ENCODE results near the gene MPI. TPM values are rescaled to one million over a fixed set of nuclear protein-coding genes. Genes with fewer than 3 reads are reported as not detected.

MPI gene
- polyA plus RNA-seq, 4 donors: 41.1 to 88.3 (median 69.1) TPM

- WGBS, 3 donors: 3 to 37% (median 19%) methylated on average over 1 of the region's 1 CpG
- H3K27me3 ChIP-seq (ENCODE audit: control insufficient read depth in 3 of 3, insufficient read depth in 3 of 3, low read length in 3 of 3): no peaks in the 10 kb centered on the region
- no peaks in the 10 kb centered on the region for H3K9me3 ChIP-seq (ENCODE audit: control insufficient read depth in 2 of 2, insufficient read depth in 1 of 2, low read depth in 1 of 2, low read length in 1 of 2)
- no peak overlapping the region for H3K4me3 ChIP-seq (ENCODE audit: low read depth in 1 of 3, low read length in 3 of 3)
- FAIRE-seq (no peak), DNase-seq (no peak)
- H3K36me3 ChIP-seq (ENCODE audit: control insufficient read depth in 3 of 3, insufficient read depth in 2 of 3, low read depth in 1 of 3, low read length in 3 of 3): peaks cover 0 to 25% (median 0%) of the 10 kb centered on the region in 3 donors
- peaks cover 14 to 76% (median 20%) of the 10 kb centered on the region in 3 donors for H3K4me1 ChIP-seq (ENCODE audit: control insufficient read depth in 3 of 3, insufficient read depth in 2 of 3, low read depth in 1 of 3, low read length in 2 of 3)
- H3K27ac ChIP-seq (ENCODE audit: low read depth in 1 of 3, low read length in 2 of 3): peak overlapping the region; percentile 73 to 93 (median 77)
Observed at GRCh38 chr15:74867466-74868038, 22.3 kb upstream of the MPI start.

- Histone ChIP-seq H3K27ac (ENCODE audit: low read depth in 1 of 3, low read length in 2 of 3) (peak overlapping the region; percentile 73 to 93 (median 77)), H3K9me3 (ENCODE audit: control insufficient read depth in 2 of 2, insufficient read depth in 1 of 2, low read depth in 1 of 2, low read length in 1 of 2) (no peaks in the 10 kb centered on the region), H3K4me1 (ENCODE audit: control insufficient read depth in 3 of 3, insufficient read depth in 2 of 3, low read depth in 1 of 3, low read length in 2 of 3) (peaks cover 14 to 76% (median 20%) of the 10 kb centered on the region in 3 donors), H3K4me3 (ENCODE audit: low read depth in 1 of 3, low read length in 3 of 3) (no peak overlapping the region), H3K27me3 (ENCODE audit: control insufficient read depth in 3 of 3, insufficient read depth in 3 of 3, low read length in 3 of 3) (no peaks in the 10 kb centered on the region), H3K36me3 (ENCODE audit: control insufficient read depth in 3 of 3, insufficient read depth in 2 of 3, low read depth in 1 of 3, low read length in 3 of 3) (peaks cover 0 to 25% (median 0%) of the 10 kb centered on the region in 3 donors)
- DNase-seq (peak; percentile 59 to 94), FAIRE-seq (no peak)
- 10 to 36% (median 26%) methylated on average over 6 of the region's 6 CpGs for WGBS, 3 donors
Observed at GRCh38 chr15:74868059-74868458, 21.8 kb upstream of the MPI start.

- peak overlapping the region; percentile 77 to 89 (median 84) for H3K27ac ChIP-seq (ENCODE audit: low read depth in 1 of 3, low read length in 2 of 3)
- H3K4me3 ChIP-seq (ENCODE audit: low read depth in 1 of 3, low read length in 3 of 3): no peak overlapping the region
- no peaks in the 10 kb centered on the region for H3K27me3 ChIP-seq (ENCODE audit: control insufficient read depth in 3 of 3, insufficient read depth in 3 of 3, low read length in 3 of 3)
- FAIRE-seq (no peak), DNase-seq (no peak)
- H3K9me3 ChIP-seq (ENCODE audit: control insufficient read depth in 2 of 2, insufficient read depth in 1 of 2, low read depth in 1 of 2, low read length in 1 of 2): no peaks in the 10 kb centered on the region
- peaks cover 14 to 74% (median 20%) of the 10 kb centered on the region in 3 donors for H3K4me1 ChIP-seq (ENCODE audit: control insufficient read depth in 3 of 3, insufficient read depth in 2 of 3, low read depth in 1 of 3, low read length in 2 of 3)
- peaks cover 0 to 21% (median 0%) of the 10 kb centered on the region in 3 donors for H3K36me3 ChIP-seq (ENCODE audit: control insufficient read depth in 3 of 3, insufficient read depth in 2 of 3, low read depth in 1 of 3, low read length in 3 of 3)
Observed at GRCh38 chr15:74869372-74869725, 20.5 kb upstream of the MPI start.

- FAIRE-seq (no peak), DNase-seq (peak in 1 of 2 donors; percentile 89)
- Histone ChIP-seq H3K36me3 (ENCODE audit: control insufficient read depth in 3 of 3, insufficient read depth in 2 of 3, low read depth in 1 of 3, low read length in 3 of 3) (peaks cover 0 to 17% (median 0%) of the 10 kb centered on the region in 3 donors), H3K27ac (ENCODE audit: low read depth in 1 of 3, low read length in 2 of 3) (peak overlapping the region; percentile 77 to 89 (median 84)), H3K27me3 (ENCODE audit: control insufficient read depth in 3 of 3, insufficient read depth in 3 of 3, low read length in 3 of 3) (no peaks in the 10 kb centered on the region), H3K9me3 (ENCODE audit: control insufficient read depth in 2 of 2, insufficient read depth in 1 of 2, low read depth in 1 of 2, low read length in 1 of 2) (no peaks in the 10 kb centered on the region), H3K4me1 (ENCODE audit: control insufficient read depth in 3 of 3, insufficient read depth in 2 of 3, low read depth in 1 of 3, low read length in 2 of 3) (peaks cover 14 to 68% (median 17%) of the 10 kb centered on the region in 3 donors), H3K4me3 (ENCODE audit: low read depth in 1 of 3, low read length in 3 of 3) (no peak overlapping the region)
- WGBS, 3 donors: 3 to 18% (median 5%) methylated on average over 6 of the region's 6 CpGs
Observed at GRCh38 chr15:74869726-74870407, 20.0 kb upstream of the MPI start.

GRCh38 chr15:74870436-74871215 is 19.2 kb upstream of the MPI start:
- Histone ChIP-seq H3K27me3 (ENCODE audit: control insufficient read depth in 3 of 3, insufficient read depth in 3 of 3, low read length in 3 of 3) (no peaks in the 10 kb centered on the region), H3K27ac (ENCODE audit: low read depth in 1 of 3, low read length in 2 of 3) (peak overlapping the region; percentile 46 to 89 (median 85)), H3K4me1 (ENCODE audit: control insufficient read depth in 3 of 3, insufficient read depth in 2 of 3, low read depth in 1 of 3, low read length in 2 of 3) (peaks cover 14 to 64% (median 17%) of the 10 kb centered on the region in 3 donors), H3K4me3 (ENCODE audit: low read depth in 1 of 3, low read length in 3 of 3) (peak overlapping the region in 1 of 3 donors; percentile 13), H3K36me3 (ENCODE audit: control insufficient read depth in 3 of 3, insufficient read depth in 2 of 3, low read depth in 1 of 3, low read length in 3 of 3) (peaks cover 0 to 16% (median 0%) of the 10 kb centered on the region in 3 donors), H3K9me3 (ENCODE audit: control insufficient read depth in 2 of 2, insufficient read depth in 1 of 2, low read depth in 1 of 2, low read length in 1 of 2) (no peaks in the 10 kb centered on the region)
- DNase-seq: peak in 1 of 2 donors; percentile 44
- FAIRE-seq: no peak
- 11 to 24% (median 11%) methylated on average over 6 of the region's 6 CpGs for WGBS, 3 donors

GRCh38 chr15:74872702-74873035 is 17.2 kb upstream of the MPI start:
- WGBS, 3 donors: 0 to 2% (median 1%) methylated on average over 11 of the region's 11 CpGs
- Histone ChIP-seq H3K4me1 (ENCODE audit: control insufficient read depth in 3 of 3, insufficient read depth in 2 of 3, low read depth in 1 of 3, low read length in 2 of 3) (peaks cover 13 to 44% (median 17%) of the 10 kb centered on the region in 3 donors), H3K9me3 (ENCODE audit: control insufficient read depth in 2 of 2, insufficient read depth in 1 of 2, low read depth in 1 of 2, low read length in 1 of 2) (no peaks in the 10 kb centered on the region), H3K27me3 (ENCODE audit: control insufficient read depth in 3 of 3, insufficient read depth in 3 of 3, low read length in 3 of 3) (no peaks in the 10 kb centered on the region), H3K4me3 (ENCODE audit: low read depth in 1 of 3, low read length in 3 of 3) (peak overlapping the region; percentile 72 to 74 (median 74)), H3K27ac (ENCODE audit: low read depth in 1 of 3, low read length in 2 of 3) (peak overlapping the region; percentile 90 to 96 (median 93)), H3K36me3 (ENCODE audit: control insufficient read depth in 3 of 3, insufficient read depth in 2 of 3, low read depth in 1 of 3, low read length in 3 of 3) (peaks cover 0 to 13% (median 0%) of the 10 kb centered on the region in 3 donors)
- FAIRE-seq (no peak), DNase-seq (no peak)

GRCh38 chr15:74873036-74873755 is 16.6 kb upstream of the MPI start, which contains the start of gene SCAMP2:
TSS of gene SCAMP2 (minus strand) at chr15:74873365. CDS start at chr15:74873255, 110 bp downstream.
- H3K9me3 ChIP-seq (ENCODE audit: control insufficient read depth in 2 of 2, insufficient read depth in 1 of 2, low read depth in 1 of 2, low read length in 1 of 2): no peaks in the 10 kb centered on the region
- peak within 1 kb of the TSS; percentile 72 to 74 (median 74) for H3K4me3 ChIP-seq (ENCODE audit: low read depth in 1 of 3, low read length in 3 of 3)
- H3K36me3 ChIP-seq (ENCODE audit: control insufficient read depth in 3 of 3, insufficient read depth in 2 of 3, low read depth in 1 of 3, low read length in 3 of 3): peaks cover 0 to 13% (median 0%) of the 10 kb centered on the region in 3 donors
- H3K4me1 ChIP-seq (ENCODE audit: control insufficient read depth in 3 of 3, insufficient read depth in 2 of 3, low read depth in 1 of 3, low read length in 2 of 3): peaks cover 8 to 38% (median 14%) of the 10 kb centered on the region in 3 donors
- DNase-seq: peak; percentile 98
- WGBS, 3 donors: 0 to 1% (median 1%) methylated on average over 33 to 50 of the region's 52 CpGs
- H3K27me3 ChIP-seq (ENCODE audit: control insufficient read depth in 3 of 3, insufficient read depth in 3 of 3, low read length in 3 of 3): no peaks in the 10 kb centered on the region
- peak within 1 kb of the TSS; percentile 90 to 96 (median 93) for H3K27ac ChIP-seq (ENCODE audit: low read depth in 1 of 3, low read length in 2 of 3)
- FAIRE-seq: no peak
